Left cardiac atrium (tissue), 4 donors: ENCODE data around the gene OR52M1. TPM values are rescaled to one million over a fixed set of nuclear protein-coding genes. Genes with fewer than 3 reads are reported as not detected.

Source experiments
- ATAC-seq, 2 donors: fragments of 200-7000 bp; cut with Tn5 transposase; one replicate each; pipeline ENCODE4 v1.9.1; 2020; ENCODE audit warnings: mild to moderate bottlenecking in 2 of 2, moderate library complexity in 2 of 2
- DNase-seq: peaks from one replicate; pipeline ENCODE4 v3.0.0-alpha.2; 2020
- intact Hi-C, 2 donors: fragments of 100-400 bp; cut with DNase I; formaldehyde crosslinking; loops; one replicate each; pipeline versions ENCODE4 v1.14.1 to v1.15.1; 2022 to 2023
- total RNA-seq, 2 donors: library from RNA; stranded (reverse); fragmentation: NEBNext Ultra II Directional; extraction: Animal tissue kit (Norgen Biotek cat#: 25700); gene quantifications; one replicate each; pipeline ENCODE4 v1.2.1, GENCODE V29; 2021
- donor health status: DM: no; HTN: yes; CAD: no.
- donor health status: DM: no; HTN: yes; CAD: no; lungs with severe emphysema.
- donor health status: DM: yes; HTN: yes; CAD: no.
- donor health status: Dilated cardiomyopathy.

The OR52M1 gene
- total RNA-seq, 2 donors from 2014 or later: not detected

DNA sequence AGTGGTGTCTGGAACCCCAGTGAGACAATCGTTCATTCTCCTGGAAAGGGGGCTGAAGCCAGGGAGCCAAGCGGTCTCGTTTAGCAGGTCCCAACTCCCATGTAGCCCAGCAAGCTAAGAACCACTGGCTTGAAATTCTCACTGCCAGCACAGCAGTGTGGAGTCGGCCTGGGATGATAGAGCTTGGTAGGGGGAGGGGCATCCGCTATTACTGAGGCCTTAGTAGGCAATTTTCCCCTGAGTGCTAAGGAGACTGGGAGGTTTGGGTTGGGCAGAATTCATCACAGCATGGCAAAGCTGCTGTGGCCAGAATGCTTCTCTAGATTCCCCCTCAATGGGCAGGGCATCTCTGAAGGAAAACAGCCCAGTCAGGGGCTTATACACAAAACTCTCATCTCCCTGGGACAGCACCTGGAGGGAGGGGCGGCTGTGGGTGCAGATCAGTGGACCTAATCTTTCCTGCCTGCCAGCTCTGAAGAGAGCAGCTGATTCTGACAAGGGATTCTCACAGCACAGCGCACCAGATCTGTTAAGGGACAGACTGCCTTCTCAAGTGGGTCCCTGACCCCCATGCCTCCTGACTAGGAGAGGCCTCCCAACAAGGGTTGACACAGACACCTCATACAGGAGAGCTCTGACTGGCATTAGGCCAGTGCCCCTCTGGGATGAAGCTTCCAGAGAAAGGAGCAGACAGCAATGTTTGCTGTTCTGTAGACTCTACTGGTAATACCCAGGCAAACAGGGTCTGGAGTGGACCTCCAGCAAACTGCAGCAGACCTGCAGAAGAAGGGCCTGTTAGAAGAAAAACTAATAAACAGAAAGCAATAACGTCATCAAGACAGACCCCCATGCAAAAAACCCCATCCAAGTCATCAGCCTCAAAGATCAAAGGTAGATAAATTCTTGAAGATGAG lies 14.8 kb downstream of the OR52M1 start:
- ATAC-seq: no peak
- DNase-seq: no peak
- intact Hi-C loops: no loop called here

DNA sequence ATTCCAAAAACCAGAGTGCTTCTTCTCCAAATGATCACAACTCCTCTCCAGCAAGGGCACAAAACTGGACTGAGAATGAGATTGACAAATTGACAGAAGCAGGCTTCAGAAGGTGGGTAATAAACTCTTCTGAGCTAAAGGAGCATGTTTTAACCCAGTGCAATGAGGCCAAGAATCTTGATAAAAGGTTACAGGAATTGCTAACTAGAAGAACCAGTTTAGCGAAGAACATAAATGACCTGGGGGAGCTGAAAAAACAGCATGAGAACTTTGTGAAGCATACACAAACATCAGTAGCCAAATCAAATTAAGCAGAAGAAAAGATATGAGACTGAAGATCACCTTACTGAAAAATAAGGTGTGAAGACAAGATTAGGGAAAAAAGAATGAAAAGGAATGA lies 15.5 kb downstream of the OR52M1 start:
- ATAC-seq: no peak
- DNase-seq: no peak
- intact Hi-C loops: no loop called here

GRCh38 chr11:4565371-4565770 lies 20.4 kb downstream of the OR52M1 start:
- DNase-seq (no peak), ATAC-seq (no peak)
- intact Hi-C loops: no loop called here

DNA sequence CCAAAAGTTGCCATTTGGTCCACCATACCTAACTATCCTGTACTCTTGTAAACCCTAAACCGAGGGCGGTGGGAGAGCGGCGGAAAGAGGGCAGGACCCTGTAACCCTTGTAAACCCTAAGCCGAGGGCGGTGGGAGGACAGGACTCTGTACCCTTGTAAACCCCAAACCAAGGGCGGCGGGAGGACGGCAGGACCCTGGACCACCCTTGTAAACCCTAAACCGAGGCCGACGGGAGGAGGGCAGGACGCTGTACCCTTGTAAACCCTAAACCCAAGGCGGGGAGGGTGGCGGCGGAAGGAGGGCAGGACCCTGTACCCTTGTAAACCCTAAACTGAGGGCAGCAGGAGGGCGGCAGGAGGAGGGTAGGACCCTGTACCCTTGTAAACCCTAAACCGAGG lies 24.1 kb downstream of the OR52M1 start:
- ATAC-seq (no peak), DNase-seq (no peak)
- intact Hi-C loops: no loop called here

DNA sequence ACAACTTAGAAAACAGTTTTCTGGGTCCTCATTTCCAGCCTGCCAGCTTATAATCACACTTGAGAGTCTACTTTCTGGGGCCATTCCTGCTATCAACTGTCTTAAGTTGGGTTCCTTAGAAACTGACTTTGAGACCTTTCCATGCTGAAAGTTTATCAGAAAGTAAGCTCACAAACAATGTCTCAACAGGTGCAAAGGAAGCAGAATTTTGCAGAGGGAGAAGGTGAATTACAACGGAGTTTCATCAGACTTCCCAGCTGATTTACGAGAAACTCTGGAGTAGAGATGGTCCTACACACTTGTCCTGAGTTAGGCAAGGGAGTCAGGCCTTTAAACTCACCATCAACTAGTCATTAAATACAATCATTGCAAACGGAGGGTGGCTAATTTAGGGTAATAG lies 31.9 kb downstream of the OR52M1 start:
- ATAC-seq: no peak
- no peak for DNase-seq
- intact Hi-C loops: no loop called here

- no peak for ATAC-seq
- intact Hi-C loops: no loop called here
- DNase-seq: no peak
Observed at GRCh38 chr11:4577761-4578160, 32.8 kb downstream of the OR52M1 start.

GRCh38 chr11:4578624-4579023 lies 33.6 kb downstream of the OR52M1 start:
- ATAC-seq (no peak), DNase-seq (no peak)
- intact Hi-C loops: no loop called here

DNA sequence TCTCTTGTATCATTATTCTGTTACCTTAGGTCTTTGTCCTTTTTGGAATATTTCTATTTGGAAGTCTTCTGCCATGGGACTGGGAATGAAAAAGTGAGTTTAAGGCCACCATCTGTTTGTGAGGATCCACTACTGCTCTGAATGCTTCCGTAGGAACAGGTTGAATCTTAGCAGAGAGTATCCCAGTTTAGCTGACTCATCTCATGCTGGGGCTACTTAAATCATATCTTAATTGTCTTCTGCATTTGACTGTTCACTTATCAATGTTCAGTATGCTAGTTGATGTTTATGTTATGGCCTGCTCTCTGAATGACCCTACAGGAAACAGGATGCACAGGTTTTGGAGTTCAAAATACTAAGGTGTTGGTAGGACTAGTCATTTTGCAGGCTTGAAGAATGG lies 35.1 kb downstream of the OR52M1 start:
- intact Hi-C loops: no loop called here
- ATAC-seq (no peak), DNase-seq (no peak)

GRCh38 chr11:4581443-4581842 lies 36.5 kb downstream of the OR52M1 start, which contains the start of gene OR52I2:
Gene OR52I2, plus strand, starts transcription at chr11:4581743.
- ATAC-seq: no peak
- intact Hi-C loops: no loop called here

GRCh38 chr11:4589017-4589416 lies 44.0 kb downstream of the OR52M1 start:
- DNase-seq: no peak
- ATAC-seq: no peak
- intact Hi-C loops: no loop called here

More at GRCh38 chr11:4581443-4581842, 36.5 kb downstream of the OR52M1 start, which contains the start of gene OR52I2:
- DNase-seq: no peak

DNA sequence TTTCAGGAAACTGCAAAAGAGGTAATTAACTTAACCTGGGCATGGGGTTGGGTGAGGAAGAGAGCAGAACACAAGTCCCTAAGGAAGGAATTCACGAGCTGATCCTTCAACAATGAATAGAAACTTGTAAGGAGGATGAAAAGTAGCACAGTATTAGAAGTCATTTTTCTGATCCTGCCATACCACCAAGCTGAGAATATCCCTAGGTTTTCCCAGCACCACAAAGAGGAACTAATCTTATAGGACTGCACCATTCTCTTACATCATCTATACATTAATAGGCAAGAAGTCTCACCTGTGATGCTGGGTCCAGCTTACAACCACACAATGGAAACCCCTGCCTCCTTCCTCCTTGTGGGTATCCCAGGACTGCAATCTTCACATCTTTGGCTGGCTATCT lies 48.7 kb downstream of the OR52M1 start, which contains the start of gene OR52I1:
Gene OR52I1, plus strand, starts transcription at position 301 of the 400 bp plus-strand sequence. Its CDS starts 0 bp downstream, at position 301.
- ATAC-seq (no peak), DNase-seq (no peak)
- intact Hi-C loops: no loop called here

Other genes starting within 250 kb of the OR52M1 start
- gene OR52B4, start 176.8 kb upstream of the OR52M1 start, total RNA-seq: not detected
- 10 to 100 TPM in 1 of 2 donors, 1 to 10 TPM in 1; 9.7 to 11.0 TPM for gene TRIM21, start 151.5 kb upstream of the OR52M1 start, total RNA-seq
- gene OR52K2, start 95.9 kb upstream of the OR52M1 start, total RNA-seq: not detected
- gene OR52K1, start 62.5 kb upstream of the OR52M1 start, total RNA-seq: not detected
- not detected for gene OR52I2, start 36.6 kb downstream of the OR52M1 start, total RNA-seq
- not detected for gene OR52I1, start 48.8 kb downstream of the OR52M1 start, total RNA-seq
- gene TRIM68, start 63.0 kb downstream of the OR52M1 start, total RNA-seq: 10 to 100 TPM in 1 of 2 donors, 1 to 10 TPM in 1; 9.4 to 10.3 TPM
- not detected for gene OR51D1, start 92.3 kb downstream of the OR52M1 start, total RNA-seq
- under 1 TPM; 0.34 to 0.91 TPM for gene OR51E1, start 98.8 kb downstream of the OR52M1 start, total RNA-seq
- gene OR51E2, start 152.7 kb downstream of the OR52M1 start, total RNA-seq: under 1 TPM; 0.09 to 0.31 TPM
- gene MMP26, start 159.6 kb downstream of the OR52M1 start, total RNA-seq: not detected
- gene OR51F1, start 224.7 kb downstream of the OR52M1 start, total RNA-seq: not detected